HTERT RPE-1 (cell line): ENCODE measurements around the gene FMR1NB.

ENCODE experiments used
- in situ Hi-C: fragments of 300-500 bp; cut with MboI; formaldehyde crosslinking; loops from 4 replicates; pipeline ENCODE4 v1.14.3; 2020; ENCODE audit warnings: low sequenced_read_pairs

Gene FMR1NB

DNA sequence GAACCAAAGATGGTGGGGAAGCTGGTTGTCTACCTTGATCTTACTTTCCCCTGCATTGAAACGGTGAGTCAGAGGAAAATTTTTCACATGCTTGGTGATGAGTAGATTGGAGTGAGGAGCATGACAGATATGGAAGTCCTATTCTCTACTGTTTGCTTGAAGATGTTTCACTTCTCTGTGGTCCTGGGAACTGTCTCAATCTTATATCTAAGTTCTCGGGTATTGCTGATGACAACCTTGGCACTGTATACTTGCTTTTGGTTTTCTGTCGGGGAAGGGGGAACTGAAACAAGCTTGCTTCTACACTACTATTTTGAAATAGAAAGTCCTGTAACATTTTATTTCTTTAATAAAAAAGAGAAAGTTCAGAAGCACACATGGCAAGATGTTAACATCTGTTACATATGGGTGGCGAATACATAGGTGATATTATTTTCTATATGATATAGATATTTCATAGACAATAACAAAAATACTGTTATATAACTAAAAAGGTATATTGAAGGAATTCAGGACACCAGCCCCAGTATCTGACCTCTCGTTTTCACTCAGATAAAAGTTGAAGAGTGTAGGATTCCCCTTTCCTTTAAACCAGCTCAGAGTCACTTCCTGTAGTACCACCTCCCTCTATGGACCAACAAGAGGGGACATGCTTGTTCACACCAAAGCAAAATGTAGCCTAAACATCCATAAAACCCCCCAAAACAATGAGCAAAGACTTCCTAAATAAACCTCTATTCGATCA is 88.8 kb downstream of the FMR1NB start:
- in situ Hi-C loops = no loop called here

DNA sequence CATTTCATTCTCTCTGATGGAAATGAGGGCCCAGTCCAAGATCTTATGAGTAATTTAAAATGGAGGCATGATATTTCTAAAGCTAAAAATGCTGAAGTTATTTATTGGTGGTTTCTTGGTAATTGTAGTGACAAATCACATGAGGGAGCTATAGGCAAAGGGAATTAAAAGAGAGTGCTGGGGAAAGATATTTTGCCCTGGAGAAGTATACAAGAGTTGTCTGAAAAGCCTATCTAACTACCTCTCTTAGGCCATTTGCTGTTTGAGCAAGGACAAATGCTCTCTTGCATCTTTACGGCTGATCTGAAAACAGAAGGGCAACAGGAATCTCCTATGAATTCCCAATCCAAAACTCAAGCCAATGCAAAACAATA is 89.4 kb downstream of the FMR1NB start:
- in situ Hi-C loops = no loop called here
